HG03469 (cell line): ENCODE data around the gene C5orf24.
"Not testable (repeated sequence)": the region's sequence is repeated elsewhere in the genome, so short reads cannot be mapped to it uniquely, and the experiment has no call there.

Experiments
- ATAC-seq: cut with Tn5 transposase; IDR thresholded peaks from one replicate; pipeline ENCODE4 v1.9.1; 2021; ENCODE audit warnings: mild to moderate bottlenecking, moderate library complexity, moderate number of reproducible peaks; ENCODE audit not compliant: unreplicated experiment

Gene C5orf24

GRCh38 chr5:134845852-134846640 lies at the start of gene C5orf24:
Gene C5orf24, plus strand, starts transcription at chr5:134845968. Its CDS starts 8,933 bp downstream, at chr5:134854901.
- peak; percentile 84 for ATAC-seq

- no peak for ATAC-seq
Measured at GRCh38 chr5:134798468-134798867, 47.3 kb upstream of the C5orf24 start.

DNA sequence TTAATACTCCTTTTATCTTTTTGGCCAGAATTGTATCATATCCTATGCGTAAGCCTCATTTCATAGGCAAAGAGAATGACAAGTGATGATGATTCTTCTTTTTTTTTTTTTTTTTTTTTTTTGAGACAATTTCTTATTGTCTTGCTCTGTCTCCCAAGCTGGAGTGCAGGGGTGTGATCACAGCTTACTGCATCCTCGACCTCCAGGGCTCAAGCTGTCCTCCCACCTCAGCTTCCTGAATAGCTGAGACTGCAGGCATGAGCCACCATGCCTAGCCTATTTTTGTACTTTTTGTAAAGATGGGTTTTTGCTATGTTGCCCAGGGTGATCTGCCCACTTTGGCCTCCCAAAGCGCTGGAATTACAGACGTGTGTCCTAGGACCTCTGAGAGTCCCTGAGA lies 41.9 kb upstream of the C5orf24 start:
- no peak for ATAC-seq

- no peak for ATAC-seq
Measured at GRCh38 chr5:134813407-134813806, 32.4 kb upstream of the C5orf24 start.

- no peak for ATAC-seq
Measured at GRCh38 chr5:134813827-134814226, 31.9 kb upstream of the C5orf24 start.

- no peak for ATAC-seq
Measured at GRCh38 chr5:134817006-134817405, 28.8 kb upstream of the C5orf24 start.

- ATAC-seq: no peak
Measured at GRCh38 chr5:134818776-134819175, 27.0 kb upstream of the C5orf24 start.

DNA sequence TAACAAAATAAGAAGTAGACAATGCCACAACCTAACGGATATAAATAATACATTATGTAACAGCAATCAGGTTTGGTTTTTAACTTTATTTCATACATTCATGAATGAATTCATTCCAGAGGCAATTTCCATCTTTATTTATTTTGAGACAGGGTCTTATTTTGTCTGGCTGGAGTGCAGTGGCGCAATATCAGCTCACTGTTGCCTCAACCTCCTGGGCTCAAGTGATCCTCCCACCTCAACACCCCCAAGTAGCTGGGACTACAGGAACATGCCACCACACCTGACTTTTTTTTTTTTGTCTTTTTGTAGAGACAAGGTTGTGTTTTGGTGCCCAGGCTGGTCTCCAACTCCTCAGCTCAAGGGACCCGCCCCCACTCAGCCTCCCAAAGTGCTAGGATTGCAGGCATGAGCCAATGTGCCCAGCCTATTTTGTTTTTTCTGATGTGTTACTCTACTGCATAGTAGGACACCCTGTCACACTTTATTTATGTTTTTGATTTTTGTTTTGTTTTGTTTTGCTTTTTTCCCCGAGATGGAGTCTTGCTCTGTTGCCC lies 26.3 kb upstream of the C5orf24 start:
- no peak for ATAC-seq

DNA sequence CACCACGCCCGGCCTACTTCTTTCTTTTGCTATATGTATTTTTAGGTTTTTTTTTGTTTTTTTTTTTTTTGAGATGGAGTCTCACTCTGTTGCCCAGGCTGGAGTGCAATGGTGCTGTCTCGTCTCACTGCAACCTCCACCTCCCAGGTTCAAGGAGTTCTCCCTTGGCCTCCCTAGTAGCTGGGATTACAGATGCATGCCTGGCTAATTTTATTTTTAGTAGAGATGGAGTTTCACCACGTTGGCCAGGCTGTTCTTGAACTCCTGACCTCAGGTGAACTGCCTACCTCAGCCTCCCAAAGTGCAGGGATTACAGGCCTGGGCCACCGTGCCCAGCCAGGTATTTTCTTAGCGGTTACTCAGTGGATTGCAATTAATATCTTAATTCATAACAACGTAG lies 23.9 kb upstream of the C5orf24 start:
- no peak for ATAC-seq

GRCh38 chr5:134824681-134825080 lies 21.1 kb upstream of the C5orf24 start:
- ATAC-seq: no peak

- no peak for ATAC-seq
Measured at GRCh38 chr5:134825212-134825611, 20.6 kb upstream of the C5orf24 start.

GRCh38 chr5:134833340-134834032 lies 12.3 kb upstream of the C5orf24 start:
- no peak for ATAC-seq

DNA sequence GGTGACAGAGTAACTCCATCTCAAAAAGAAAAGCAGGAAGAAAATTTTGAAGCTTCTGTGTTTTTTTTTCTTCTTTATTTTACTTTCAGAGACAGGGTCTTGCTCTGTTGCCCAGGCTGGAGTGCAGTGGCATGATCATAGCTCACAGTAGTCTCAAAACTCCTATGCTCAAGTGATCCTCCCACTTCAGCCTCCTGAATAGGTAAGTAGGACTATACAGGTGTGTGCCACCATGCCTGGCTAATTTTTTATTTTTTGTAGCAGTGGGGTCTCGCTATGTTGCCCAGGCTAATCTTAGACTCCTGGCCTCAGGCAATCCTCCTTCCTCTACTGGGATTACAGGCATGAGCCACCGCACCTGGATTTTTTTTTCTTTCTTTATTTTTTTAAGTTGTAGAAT lies 10.1 kb upstream of the C5orf24 start:
- ATAC-seq: no peak

- no peak for ATAC-seq
Measured at GRCh38 chr5:134837530-134838181, 8.1 kb upstream of the C5orf24 start.

GRCh38 chr5:134838361-134838760 lies 7.4 kb upstream of the C5orf24 start:
- not testable (repeated sequence) for ATAC-seq

- no peak for ATAC-seq
Measured at GRCh38 chr5:134840811-134841210, 5.0 kb upstream of the C5orf24 start.

GRCh38 chr5:134844252-134844651 lies 1.5 kb upstream of the C5orf24 start:
- ATAC-seq: no peak

- ATAC-seq: no peak
Measured at GRCh38 chr5:134845335-134845851, 375 bp upstream of the C5orf24 start.

- ATAC-seq: no peak
Measured at GRCh38 chr5:134846641-134846960, 833 bp downstream of the C5orf24 start.

DNA sequence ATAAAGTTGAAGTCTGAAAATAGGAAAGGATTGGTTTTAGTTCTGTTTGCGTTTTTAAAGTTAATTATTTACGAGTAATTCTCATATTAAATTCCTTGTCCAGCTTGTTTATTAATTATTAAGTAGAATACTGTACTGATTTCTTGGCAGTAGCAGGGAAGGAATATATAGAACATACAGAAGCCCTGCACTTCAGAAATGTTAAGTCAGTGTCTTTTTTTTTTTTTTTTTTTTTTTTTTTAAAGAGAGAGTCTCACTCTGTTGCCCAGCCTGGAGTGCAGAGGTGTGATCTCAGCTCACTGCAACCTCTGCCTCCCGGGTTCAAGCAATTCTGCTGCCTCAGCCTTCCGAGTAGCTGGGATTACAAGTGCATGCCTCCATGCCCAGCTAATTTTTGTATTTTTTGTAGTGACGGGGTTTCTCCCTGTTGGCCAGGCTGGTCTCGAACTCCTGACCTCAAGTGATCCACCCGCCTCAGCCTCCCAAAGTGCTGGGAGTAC lies 3.7 kb downstream of the C5orf24 start:
- ATAC-seq: not testable (repeated sequence)

DNA sequence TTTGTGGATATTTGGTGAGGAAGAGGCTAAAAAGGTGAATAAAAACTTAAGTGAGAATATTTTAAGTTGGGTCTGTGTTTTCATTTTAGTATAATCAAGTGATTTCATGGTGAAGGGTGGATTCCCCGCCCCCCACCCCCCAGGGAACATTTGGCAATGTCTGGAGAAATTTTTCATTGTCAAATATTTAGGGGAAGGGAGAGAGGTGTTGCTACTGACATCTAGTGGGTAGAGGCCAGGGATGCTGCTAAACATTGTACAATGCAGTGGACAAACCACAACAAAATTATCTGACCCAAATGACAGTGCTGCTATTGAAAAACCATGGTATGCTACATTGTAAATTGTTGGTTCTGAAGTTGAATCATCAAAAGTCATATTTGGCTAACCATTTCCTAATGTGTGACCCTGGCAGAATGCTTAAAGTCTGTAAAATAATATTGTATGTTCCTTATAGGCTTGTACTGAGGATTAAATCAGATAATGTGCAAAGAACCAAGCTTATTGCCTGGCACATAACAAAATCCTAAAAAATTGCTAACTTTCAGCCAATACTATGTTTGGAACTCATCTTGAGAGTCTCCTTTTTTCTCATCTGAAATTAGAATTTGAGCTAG lies 5.6 kb downstream of the C5orf24 start:
- ATAC-seq: no peak
